Muscle of arm (tissue), 12 donors: ENCODE measurements around the gene DRD5. TPM values are rescaled to one million over a fixed set of nuclear protein-coding genes. Genes with fewer than 3 reads are reported as not detected.

Source experiments
- DNase-seq: peaks from one replicate; pipeline ENCODE4 v3.0.0-alpha.2; 2013
- polyA plus RNA-seq, 12 donors: library from polyadenylated mRNA; unstranded; fragments of 120-200 nt; gene quantifications; one replicate each; pipeline ENCODE4 v1.2.1, GENCODE V29; 2013; ENCODE audit not compliant: insufficient read length in 12 of 12

Gene DRD5
- polyA plus RNA-seq, 12 donors = 0.18 to 0.93 (median 0.43) TPM; not detected in 2

GRCh38 chr4:9812501-9813340, 31.3 kb downstream of the DRD5 start:
- DNase-seq = no peak

GRCh38 chr4:9816285-9816684, 34.9 kb downstream of the DRD5 start:
- DNase-seq = no peak

- no peak for DNase-seq
These were observed 38.9 kb downstream of the DRD5 start for GRCh38 chr4:9820343-9820742.

GRCh38 chr4:9825049-9825448, 43.6 kb downstream of the DRD5 start:
- no peak for DNase-seq

- DNase-seq = no peak
These were observed 45.1 kb downstream of the DRD5 start for GRCh38 chr4:9826551-9826950.

GRCh38 chr4:9832640-9833039, 51.2 kb downstream of the DRD5 start:
- DNase-seq = no peak

GRCh38 chr4:9833421-9833820, 52.0 kb downstream of the DRD5 start:
- DNase-seq = no peak

Other genes starting within 250 kb of the DRD5 start
- 1 to 10 TPM in 10 of 12 donors, not detected in 2; 3.6 to 7.0 (median 4.6) TPM for gene SLC2A9, start 239.9 kb downstream of the DRD5 start, polyA plus RNA-seq